ENCODE data around the gene HOXB9.

HOXB9 gene

DNA sequence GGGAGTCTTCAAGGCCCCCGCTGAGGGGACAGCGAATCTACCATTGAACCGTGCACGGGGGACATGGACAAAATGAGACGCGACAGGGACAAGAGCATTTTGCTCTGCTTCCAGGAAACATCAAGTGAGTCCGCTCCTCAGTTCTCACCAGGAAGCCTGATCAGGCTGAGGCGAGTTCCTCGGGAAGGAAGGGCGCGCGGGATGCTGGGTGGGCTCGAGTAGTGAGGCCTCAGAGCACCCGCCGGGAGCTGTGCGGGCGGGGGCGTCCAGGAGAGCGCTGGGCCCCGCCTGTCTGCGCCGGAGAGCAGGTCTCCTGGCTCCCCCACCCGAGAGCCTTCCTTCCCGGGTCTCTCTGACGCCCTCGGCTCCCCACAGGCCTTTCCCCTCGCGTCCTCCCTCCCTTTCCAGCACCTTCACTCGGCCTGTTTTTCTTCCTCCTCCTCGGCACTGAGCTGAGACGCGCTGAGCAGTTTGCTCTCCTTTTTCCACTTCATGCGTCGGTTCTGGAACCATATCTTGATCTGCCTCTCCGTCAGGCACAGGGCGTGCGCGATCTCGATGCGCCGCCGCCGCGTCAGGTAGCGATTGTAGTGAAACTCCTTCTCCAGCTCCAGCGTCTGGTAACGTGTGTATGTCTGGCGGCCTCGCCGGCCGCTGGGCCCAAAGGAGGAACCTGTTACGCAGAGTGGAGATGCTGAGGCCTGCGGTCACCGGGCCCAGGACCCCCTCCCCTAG lies 30.0 kb downstream of the HOXB9 start:
- DNase-seq, result no peak

DNA sequence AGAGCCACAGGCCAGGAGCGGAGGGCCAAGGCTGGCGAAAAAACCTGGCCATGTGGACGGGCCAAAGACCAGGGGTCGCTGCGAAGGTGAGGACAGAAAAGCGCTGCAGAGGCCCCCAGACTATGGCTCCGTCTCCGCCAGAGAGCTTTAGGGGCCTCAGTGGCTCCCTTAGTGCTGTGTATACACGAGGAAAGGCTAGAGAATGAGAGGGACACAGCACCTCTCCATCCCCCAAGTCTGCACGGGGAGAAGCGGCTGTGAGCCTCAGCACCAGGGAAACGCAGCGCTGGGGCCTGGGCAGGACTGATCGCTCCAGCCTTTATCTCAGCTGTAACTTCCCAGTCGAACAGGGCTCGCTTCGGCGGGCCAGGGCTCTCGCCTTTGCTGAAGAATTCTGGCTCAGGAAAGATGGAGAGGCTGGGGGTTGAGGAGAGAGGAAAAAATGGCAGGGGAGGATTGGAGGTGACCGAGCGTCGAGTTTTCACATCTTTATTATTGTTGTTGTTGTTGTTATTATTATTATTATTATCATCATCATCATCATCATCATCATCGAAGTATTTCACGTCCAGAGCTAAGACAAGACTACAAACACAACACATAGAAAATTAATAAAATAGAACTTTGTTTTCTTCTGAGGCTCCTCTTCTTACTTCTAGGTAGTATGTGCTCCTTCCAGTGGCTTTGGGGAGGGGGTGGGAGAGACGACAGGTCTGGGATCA lies 30.7 kb downstream of the HOXB9 start:
- no peak for DNase-seq

DNA sequence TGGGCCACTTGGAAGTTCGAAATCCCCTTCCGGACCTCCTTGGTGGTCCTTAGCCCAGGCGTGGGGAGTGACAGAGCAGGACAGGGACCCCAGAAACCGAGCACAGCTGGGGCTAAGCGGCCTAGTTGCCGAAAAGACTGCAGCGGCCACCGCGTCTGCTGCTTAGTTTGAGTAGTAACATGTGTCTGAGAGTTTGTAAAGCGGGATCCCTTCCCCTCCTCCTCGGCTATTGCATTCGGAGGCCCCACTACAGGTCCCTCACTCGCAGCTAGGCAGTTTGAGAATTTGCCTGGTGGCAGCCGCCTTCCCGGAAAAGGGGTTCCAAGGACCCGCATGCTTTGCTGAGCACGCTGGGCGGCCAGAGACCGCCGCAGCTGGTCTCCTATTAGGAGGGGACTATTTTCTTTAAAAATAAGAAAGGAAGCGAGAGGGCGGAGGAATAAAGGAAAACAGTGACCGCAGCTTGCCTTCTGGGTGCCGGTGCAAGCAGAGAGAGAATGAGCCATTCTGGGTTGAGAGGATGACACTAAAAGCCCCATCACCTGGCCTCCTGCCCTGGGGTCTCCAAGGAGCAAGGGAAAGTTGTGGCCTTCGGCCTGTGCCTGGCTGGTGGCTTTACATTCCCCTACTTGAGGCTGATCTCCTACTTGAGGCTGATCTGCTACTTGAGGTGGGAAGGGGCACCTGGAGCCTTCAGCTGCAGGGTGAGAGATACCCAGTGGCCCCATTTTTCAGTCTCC lies 31.4 kb downstream of the HOXB9 start:
- no peak for DNase-seq

DNA sequence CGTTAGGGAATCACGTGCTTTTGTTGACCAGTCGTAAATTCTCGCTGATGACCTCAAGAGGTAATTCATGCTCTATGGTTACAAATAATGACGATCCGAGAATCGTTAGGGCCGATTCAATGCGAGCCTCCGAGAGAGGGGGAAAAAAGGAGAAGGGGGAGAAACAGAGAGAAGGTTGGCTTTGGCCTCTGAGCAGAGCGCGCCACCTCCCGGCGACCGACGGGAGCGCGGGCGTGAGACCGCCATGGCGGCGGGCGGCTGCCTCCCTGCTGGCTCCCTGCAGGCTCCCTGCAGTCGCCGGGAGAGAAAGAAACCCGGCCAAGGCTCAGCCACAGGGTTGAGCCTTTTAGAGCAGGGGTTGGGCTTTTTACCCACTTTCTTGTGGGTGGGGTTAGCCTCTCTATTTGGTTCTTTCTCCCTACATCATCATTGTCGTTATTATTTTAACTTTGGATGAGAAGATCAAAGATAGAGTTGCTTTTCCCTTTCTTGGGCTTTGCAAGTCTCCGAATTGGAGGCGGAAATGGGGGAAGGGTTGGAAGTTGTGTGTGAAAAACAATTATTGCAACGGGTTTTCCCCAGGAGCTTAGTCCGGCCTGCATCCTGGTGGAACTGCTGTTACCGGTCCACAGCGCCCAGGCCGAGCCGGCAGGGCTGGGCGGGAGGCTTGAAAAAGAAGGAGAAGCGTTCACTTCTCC lies 32.2 kb downstream of the HOXB9 start:
- peak; percentile 82 for DNase-seq

DNA sequence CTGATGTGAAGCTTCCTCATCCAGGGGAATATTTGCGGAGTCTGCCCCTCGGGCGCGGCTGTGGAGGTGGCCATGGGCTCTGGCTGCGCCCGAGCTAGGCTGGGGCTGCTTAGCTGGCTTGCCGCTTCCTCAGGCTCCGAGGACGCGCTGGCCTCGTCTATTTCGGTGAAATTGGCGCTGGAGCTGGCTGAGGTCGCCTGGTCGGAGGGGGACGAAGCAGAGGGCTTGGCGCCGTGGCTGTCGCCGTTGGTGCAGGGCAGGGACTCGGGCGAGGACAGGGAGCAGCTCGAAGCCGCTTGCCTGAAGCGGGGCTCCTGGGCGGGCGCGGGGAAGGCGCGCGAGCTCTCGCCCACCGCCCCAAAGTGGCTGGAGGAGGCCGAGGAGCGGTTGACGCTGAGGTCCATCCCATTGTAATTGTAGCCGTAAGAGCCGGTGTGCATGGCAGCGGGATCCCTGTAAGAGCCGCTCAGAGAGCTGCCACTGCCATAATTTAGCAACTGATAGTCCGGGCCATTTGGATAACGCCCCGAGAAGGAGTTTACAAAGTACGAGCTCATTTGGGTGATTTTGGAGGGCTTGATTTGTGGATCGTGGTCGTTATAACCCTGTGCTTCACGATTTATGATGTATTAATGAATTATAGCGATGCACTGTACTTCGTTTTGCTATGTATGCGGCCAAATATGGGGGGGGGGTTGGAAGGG lies 32.9 kb downstream of the HOXB9 start, which contains the start of gene HOXB5:
Gene HOXB5, minus strand, starts transcription at position 654 of the 704 bp plus-strand sequence. Its CDS starts 97 bp downstream, at position 557.
- no peak for DNase-seq

DNA sequence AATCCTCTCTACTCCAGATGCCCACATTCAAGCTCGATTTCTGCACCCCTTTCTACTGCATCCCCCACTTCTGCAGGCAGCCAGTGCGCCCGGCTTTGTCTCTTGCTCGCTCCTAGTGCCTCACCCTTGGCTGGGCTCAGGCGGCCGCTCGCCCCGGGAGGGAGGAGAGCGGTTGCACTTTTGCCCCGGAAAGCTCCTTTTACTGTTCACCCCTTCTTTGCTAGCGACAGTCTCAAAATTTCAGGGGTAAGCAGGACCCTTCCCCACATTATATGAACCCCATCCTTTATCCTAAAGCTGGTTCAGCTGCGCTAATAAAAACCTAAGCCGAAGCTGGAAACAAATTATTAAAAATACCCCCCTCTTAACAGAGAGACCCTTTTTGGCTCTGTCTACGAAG lies 33.6 kb downstream of the HOXB9 start:
- DNase-seq, result no peak

DNA sequence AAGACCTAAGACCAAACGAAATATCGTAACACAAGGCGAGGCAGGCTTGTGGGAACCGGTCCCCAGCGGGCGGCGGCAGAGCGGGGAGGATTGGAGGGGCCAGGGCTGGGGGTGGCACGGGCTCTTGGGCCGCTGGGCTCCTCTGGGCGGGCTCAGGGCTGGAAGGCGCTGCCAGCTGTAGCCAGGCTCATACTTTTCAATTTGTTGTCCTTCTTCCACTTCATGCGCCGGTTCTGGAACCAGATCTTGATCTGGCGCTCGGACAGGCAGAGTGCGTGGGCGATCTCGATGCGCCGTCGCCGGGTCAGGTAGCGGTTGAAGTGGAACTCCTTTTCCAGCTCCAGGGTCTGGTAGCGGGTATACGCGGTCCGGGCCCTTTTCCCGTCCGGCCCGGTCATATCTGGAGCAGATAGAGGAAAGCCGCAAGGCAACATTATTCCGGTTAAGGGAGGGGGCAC lies 34.1 kb downstream of the HOXB9 start:
- DNase-seq, result no peak

DNA sequence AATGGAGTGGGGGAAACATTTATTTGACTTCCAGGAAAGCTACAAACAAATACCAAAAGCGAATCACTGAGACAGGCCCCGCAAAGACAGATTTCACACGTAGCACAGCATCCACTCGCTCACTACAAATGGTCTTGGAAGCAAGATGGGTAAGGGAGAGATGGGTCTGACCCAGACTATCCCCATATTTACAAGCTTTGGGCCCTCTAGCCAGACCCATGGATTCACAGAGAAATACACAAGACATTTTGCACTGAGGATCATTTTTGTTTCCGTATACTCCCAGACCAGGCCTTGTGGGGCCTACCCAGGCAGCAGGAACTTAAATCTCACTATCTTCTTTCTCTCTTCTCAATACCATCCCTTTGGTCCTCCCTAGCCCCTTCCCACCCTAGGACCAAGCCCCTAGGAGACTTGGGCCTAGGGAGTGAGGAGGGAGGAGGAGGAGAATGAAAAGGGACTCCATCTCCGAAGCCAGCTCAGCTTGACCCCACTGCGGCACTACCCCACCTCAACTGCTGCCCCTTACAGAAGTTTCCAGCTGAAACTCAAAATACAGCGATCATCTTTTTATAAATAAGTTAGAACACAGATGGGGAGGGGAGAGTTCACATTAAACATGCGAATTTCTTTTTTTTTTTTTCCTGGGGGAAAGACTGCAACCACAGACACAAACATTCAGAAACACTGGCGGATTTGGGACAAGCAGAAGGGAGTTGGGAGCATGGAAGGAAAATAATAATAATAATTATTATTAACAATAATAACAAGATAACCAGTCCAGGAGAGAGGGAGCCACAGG lies 34.7 kb downstream of the HOXB9 start:
- no peak for DNase-seq

DNA sequence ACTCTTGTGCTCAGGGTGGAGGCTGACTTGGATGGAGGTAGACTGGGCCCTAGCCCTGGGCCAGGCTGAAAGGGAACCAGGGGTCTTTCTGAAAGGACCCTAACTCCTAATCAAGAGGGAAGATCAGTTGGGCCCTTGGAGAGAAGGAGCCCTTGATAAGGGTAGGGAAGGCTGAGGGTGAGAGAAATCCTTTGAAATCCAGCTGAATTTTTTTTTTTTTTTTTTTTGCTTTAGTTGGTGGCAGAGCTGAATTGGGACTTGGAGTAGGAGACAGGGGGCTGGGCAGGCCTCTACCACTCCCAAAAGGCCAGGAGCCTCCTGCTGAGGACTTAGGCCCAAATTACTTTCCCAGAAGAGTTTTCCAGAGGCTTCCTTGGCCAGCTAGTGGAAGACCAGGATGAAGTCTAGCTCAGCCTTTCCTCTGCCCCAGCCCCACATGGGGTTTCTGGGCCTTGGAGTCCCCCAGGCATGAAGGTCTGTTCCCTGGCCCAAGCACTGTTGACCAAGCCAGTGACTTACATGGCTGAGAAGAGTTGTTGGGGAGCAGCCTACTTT lies 35.5 kb downstream of the HOXB9 start:
- DNase-seq, result no peak

DNA sequence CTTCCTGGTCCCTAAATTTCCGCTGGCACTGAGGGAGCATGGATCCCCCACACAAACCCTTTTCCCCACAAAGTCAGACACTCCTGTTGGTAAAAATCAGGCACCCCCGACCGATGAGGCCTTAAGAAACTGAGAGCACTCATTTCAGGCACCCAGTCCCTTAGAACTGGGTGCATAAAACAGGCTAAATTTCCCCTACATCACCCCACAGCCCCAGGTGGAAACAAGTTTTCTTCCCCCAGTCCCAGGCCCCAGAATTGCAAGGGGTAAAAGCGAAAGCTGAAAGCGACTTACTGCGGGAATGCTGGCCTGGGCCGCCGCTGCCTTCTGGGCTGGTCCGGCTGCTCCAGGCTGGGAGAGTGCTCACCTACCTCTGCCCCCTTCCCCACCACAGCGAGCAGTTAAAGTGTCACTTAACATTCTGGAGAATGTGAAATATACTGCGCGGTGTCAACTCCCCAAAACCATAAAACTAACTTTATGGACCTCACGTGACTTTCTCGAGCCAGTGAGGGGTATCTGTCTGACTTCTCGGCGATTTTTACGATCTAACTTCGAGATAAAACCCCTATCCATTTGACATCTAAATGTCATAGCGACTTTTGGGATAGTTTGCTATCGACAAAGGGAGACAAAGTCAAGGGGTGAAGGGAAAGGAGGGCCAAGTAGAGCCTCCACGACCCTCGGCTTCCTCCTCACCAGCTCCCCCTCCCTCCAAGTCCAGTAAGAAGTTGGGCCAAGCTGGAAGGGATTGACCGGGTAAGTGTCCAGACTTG lies 36.1 kb downstream of the HOXB9 start, which contains the start of gene HOXB3:
Gene HOXB3, minus strand, starts transcription at position 411 of the 776 bp plus-strand sequence. CDS start 37,767 bp downstream, outside the sequence.
- no peak for DNase-seq

DNA sequence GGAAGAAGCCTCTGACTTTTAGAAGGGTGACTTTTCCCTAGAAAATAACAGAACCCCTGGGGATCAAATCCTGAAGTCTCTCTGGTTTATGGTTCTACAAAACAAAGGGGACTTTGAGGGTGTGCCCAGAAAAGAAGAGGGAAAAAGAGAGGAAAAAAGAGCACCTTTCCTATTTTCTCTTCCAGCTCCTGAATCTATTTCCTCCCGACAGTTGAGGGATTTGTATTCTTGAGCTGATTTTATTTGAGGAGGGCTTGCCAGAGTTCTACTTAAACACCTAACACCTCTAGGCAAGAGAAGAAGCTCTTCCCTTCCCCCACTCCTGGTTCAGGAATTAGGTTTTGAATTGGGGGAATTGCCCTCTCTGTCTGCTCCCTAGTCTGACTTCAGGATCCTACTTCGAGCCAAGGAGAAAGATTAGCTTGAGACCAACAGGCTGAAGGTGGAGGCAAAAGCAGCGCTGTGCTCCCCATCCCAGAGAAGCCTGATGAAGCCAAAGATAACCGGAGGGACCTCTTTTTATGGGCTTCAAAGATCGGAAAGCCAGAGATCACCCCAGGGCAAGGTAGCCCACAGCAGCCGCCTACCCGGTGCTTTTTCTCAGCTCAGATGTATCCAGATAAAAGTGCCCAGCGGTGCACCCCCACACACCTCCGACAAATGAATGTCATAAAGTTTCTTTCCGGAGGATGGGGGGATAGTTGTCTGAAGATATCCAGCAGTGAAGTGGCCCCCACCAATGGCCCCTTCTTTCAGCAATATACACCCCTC lies 36.9 kb downstream of the HOXB9 start:
- DNase-seq, result no peak

DNA sequence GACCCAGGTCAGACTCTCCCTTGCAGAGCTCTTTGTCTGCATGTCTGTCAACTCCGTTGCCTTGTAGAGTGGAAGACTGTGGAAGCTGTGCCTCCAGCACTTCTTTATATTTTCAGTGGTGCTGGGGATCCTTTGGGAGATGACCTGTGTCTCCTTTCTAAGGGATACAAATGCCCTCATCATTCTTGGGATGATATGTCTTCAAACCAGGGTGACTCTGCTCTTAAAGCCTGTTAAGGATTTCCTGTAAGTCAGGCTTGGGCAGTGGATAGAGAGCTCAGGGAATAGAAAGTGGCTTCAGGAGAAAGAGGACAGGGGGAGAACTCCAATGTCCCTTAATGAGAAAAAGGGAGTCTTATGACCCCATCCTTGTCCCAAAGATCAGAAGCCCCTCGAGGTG lies 37.6 kb downstream of the HOXB9 start:
- no peak for DNase-seq

DNA sequence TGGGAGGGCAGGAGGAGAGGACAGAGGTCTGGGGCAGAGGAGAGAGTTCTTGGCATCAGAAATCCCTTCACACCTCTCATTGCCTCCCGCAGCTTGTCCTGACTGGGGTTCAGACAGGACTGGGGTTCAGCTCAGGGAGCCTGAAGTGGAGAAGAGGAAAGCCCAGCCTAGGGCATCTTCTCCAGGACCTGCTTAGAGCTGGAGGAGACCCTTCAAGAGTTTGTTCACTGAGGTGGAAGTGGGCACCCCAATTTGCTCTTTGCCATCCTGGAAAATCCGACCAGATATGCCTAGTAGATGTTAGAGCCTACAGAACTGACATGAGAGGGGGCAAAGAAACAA lies 38.1 kb downstream of the HOXB9 start:
- no peak for DNase-seq

DNA sequence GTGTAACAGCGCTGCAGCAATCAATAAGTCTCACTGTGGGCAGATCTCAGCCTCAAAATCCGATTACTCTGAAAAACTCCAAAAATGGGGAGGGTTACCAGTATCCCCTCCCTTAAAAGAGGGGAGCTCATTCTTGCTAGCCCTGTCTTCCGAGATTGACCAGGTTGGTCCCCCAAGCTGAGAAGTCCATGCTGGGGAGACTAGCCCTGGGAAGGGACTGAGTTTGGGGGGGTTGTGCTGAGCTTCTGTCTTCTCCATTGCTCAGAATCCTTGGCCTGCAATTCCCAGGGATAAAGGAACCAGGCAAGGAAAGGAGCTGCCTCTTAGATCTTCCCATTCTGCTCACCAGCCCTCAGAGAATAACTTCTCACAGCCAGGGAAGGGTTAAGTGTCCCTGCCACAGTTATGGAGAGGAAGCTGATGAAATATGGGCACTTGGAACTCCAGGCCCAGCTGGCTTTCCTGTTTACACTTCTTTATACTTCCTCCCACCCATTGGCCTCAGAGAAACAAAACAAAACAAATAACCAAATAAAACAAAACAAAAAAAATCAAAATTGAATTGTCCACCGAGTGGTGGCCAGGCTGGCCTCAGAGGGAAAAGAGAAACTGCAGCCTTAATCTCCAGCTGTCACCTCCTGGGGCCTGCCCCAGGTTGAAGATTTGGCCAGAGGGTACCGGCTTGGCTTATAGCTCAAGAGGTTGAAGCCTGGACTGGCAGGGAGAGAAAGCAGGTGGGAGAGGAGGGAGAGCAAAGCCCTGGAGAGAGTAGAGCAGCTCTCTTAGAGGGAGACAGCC lies 38.7 kb downstream of the HOXB9 start:
- no peak for DNase-seq

DNA sequence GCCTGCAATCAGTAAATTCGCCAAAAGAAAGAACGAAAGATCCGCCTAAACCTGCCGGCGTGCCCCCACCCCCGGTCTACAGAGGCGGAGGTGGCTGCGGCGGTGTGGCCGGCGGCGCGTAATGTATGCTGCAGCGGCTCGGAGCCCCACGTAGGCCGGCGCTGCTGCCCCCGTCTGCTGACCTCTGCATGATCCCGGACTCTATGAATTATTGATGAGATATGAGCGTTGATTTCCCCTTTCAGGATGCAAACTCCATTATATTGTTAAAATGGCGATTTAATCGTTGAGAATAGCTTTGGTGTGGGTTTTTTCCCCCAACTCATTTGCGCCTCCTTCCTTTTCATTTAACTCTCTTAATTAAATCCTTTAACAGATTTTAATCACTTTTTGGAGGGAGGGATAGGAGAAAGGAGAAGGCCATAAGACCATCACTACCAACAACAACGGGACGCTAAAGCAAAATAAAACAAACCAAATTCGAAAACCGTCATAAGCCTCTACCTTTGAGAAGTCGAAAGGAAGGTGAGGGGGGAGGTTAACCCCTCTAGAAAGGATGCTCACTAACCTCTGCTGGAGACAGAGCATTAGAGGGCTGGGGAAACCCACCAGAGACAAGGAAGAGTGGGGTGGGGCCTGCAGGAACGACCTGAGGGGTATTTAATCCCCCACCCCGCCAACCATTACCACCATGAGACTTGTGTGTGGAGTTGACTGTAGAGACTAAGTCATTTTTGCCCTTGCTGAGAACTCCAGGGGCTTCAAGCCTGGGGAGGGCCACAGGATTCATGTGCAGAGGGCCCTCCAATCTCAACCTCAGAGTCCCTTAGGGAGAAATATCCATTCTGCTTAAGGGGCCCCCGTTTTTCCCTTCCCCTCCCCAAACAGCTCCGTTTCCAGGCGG lies 39.6 kb downstream of the HOXB9 start:
- no peak for DNase-seq

DNA sequence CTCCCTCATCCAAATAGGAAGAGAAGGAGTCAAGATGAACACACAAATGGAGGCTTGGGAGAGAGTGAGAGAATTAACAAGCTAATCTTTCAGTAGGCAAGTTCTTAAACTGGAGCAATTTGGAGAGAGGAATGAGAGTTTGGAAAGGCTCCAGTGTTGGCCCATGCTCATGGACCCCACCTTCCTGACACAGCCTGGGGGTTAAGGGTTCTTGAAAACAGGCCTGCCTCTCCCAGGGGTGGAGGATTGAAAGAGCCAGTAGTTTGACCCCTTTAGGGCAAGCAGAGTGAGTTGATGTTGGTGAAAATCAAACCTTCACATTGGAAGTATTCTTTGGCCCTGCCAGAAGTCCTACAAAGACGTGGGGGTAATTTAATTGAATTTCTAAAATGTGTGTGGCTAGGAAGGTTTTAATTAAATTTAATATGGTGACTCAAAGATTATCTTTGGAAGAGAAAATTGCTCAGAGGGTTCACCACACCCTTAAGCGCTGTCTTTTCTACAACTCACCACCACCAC lies 41.9 kb downstream of the HOXB9 start:
- DNase-seq, result no peak

DNA sequence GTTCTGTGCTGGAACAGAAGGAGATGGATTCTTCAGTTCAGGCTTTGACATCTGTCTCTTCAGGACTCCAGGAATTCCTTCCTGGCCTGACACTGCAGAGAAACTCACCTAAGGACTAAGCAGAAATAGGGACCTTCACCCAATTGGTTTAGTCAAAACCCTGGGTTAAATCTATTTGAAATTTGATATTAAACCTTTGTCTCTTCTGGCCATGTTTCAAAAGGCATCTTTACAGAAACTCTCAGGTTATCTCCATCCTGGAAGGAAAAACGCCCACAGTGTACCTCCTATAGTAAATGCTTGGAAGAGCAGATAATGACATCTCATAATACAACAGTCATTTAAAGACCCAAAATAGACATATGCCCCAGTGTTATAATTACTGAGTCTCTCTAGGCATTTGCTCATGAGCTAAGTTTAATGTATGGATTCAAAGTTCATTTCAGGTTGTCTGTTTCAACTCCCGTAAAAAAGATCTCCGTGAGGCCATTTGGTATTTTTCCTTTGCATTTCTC lies 42.4 kb downstream of the HOXB9 start:
- DNase-seq, result no peak
